PC-3 (cell line): Measurements from ENCODE around the gene ADD1. TPM values are rescaled to one million over a fixed set of nuclear protein-coding genes. Genes with fewer than 3 reads are reported as not detected.

Source experiments
- ATAC-seq: fragments of 200-7000 bp; cut with Tn5 transposase; 2 replicates; pipeline ENCODE4 v1.9.1; 2020; ENCODE audit warnings: mild to moderate bottlenecking, moderate library complexity
- BruUV-seq: library from RNA; stranded (reverse); fragments of 400-500 nt; replicated peaks from 2 replicates; lab custom pipeline; 2021; lab: Mats Ljungman, UMichigan
- CTCF ChIA-PET: fragments of 300-600 bp; sonication (Branson Sonifier 250); formaldehyde crosslinking; loops from one replicate; lab custom pipeline; 2022; ENCODE audit warnings: antibody characterized with exemption; lab: Charles Lee
- POLR2A ChIA-PET: fragments of 300-600 bp; sonication (Branson Sonifier 250); formaldehyde crosslinking; loops from one replicate; lab custom pipeline; 2022; ENCODE audit warnings: antibody characterized with exemption; ENCODE audit not compliant: unreplicated experiment; lab: Charles Lee
- DNase-seq: peaks from one replicate; pipeline ENCODE4 v3.0.0-alpha.2; 2015
- H2AFZ ChIP-seq: fragments of 300-600 bp; sonication (generic); 2 replicates; pipeline ENCODE4 v1.6.0; 2016; ENCODE audit warnings: antibody characterized with exemption, low read length
- H3F3A ChIP-seq: fragments of 300-600 bp; sonication (generic); one replicate; pipeline ENCODE4 v1.6.0; 2017; ENCODE audit warnings: antibody characterized with exemption, low read length, control low read depth, mild to moderate bottlenecking; ENCODE audit not compliant: unreplicated experiment
- H3K27ac ChIP-seq: fragments of 300-600 bp; sonication (generic); 2 replicates; pipeline ENCODE4 v1.5.1; 2016; ENCODE audit warnings: mild to moderate bottlenecking, low read length
- H3K27me3 ChIP-seq: fragments of 300-600 bp; sonication (generic); 2 replicates; pipeline ENCODE4 v1.6.1; 2016; ENCODE audit warnings: low read length, mixed read lengths
- H3K36me3 ChIP-seq: fragments of 300-600 bp; sonication (generic); 2 replicates; pipeline ENCODE4 v1.6.1; 2016; ENCODE audit warnings: low read depth, mixed run types, low read length, mixed read lengths
- H3K4me1 ChIP-seq: fragments of 300-600 bp; sonication (generic); 2 replicates; pipeline ENCODE4 v1.5.1; 2016; ENCODE audit warnings: low read length; ENCODE audit not compliant: insufficient read depth
- H3K4me2 ChIP-seq: fragments of 300-600 bp; sonication (generic); 2 replicates; pipeline ENCODE4 v1.6.0; 2016; ENCODE audit warnings: low read length
- H3K4me3 ChIP-seq: fragments of 300-600 bp; sonication (generic); 2 replicates; pipeline ENCODE4 v1.5.1; 2016; ENCODE audit warnings: mild to moderate bottlenecking, low read length, mixed read lengths
- H3K79me2 ChIP-seq: fragments of 300-600 bp; sonication (generic); 2 replicates; pipeline ENCODE4 v1.6.1; 2017; ENCODE audit warnings: low read length, mixed read lengths
- H3K9ac ChIP-seq: fragments of 300-600 bp; sonication (generic); 2 replicates; pipeline ENCODE4 v1.6.0; 2016; ENCODE audit warnings: mild to moderate bottlenecking, low read length
- H3K9me2 ChIP-seq: fragments of 300-600 bp; sonication (generic); replicated peaks from 2 replicates; pipeline ENCODE4 v1.6.1; 2016; ENCODE audit warnings: mixed run types, low read length, mixed read lengths
- H3K9me3 ChIP-seq: fragments of 300-600 bp; sonication (generic); 2 replicates; pipeline ENCODE4 v1.6.1; 2016; ENCODE audit warnings: low read length, mixed read lengths
- H4K20me1 ChIP-seq: fragments of 300-600 bp; sonication (generic); 2 replicates; pipeline ENCODE4 v1.6.1; 2016; ENCODE audit warnings: low read length, mixed read lengths
- CTCF ChIP-seq: fragments of 300-600 bp; sonication (generic); conservative IDR thresholded peaks from 2 replicates; pipeline ENCODE4 v1.5.1; 2017; ENCODE audit warnings: antibody characterized with exemption, low read depth, mild to moderate bottlenecking, low read length
- EZH2 ChIP-seq: fragments of 300-600 bp; sonication (generic); IDR thresholded peaks from one replicate; pipeline ENCODE4 v1.6.1; 2017; ENCODE audit warnings: antibody characterized with exemption, mild to moderate bottlenecking, low read length; ENCODE audit not compliant: unreplicated experiment
- EZH2phosphoT487 ChIP-seq: fragments of 300-600 bp; sonication (generic); IDR thresholded peaks from 2 replicates; pipeline ENCODE4 v1.6.1; 2018; ENCODE audit warnings: mild to moderate bottlenecking, antibody characterized with exemption, low read length, borderline replicate concordance
- intact Hi-C: fragments of 100-400 bp; cut with micrococcal nuclease; formaldehyde crosslinking; loops from 2 replicates; pipeline ENCODE4 v1.9.0; 2023
- total RNA-seq: library from RNA; depleted of rRNA; stranded (reverse); fragments of >200 nt; gene quantifications from 2 replicates; pipeline ENCODE4 v1.2.3, GENCODE V29; 2014

ADD1 gene
- total RNA-seq, 1 experiment from 2014 or later, result 118 TPM

GRCh38 chr4:2817701-2818350, 25.8 kb upstream of the ADD1 start:
- ChIA-PET CTCF (no interaction called here), POLR2A (interaction anchor here (0.6 kb wide), 1 partner anchor 118 kb away, joined by 3 read pairs; no protein-coding TSS in a partner anchor)
- DNase-seq (peak; percentile 43), ATAC-seq (peak; percentile 87)
- TF ChIP-seq EZH2phosphoT487 (no peak), EZH2 (no peak), CTCF (no peak)
- no peaks in the 10 kb centered on the region for H3K27me3 ChIP-seq
- no peak overlapping the region for H3K27ac ChIP-seq
- BruUV-seq, result no TSS peak
- H3K4me2 ChIP-seq, result peak overlapping the region; percentile 73
- no peaks in the 10 kb centered on the region for H4K20me1 ChIP-seq
- peaks cover 13% of the 10 kb centered on the region; the same call in 1 of the 2 replicates for H3K79me2 ChIP-seq
- H3K4me1 ChIP-seq, result peaks cover 4% of the 10 kb centered on the region; the same call in 1 of the 2 replicates
- no peaks in the 10 kb centered on the region for H3K36me3 ChIP-seq
- H2AFZ ChIP-seq, result peak overlapping the region; percentile 81
- H3F3A ChIP-seq, result no peaks in the 10 kb centered on the region
- H3K4me3 ChIP-seq, result peak overlapping the region; percentile 74
- H3K9me2 ChIP-seq, result no peaks in the 10 kb centered on the region
- peak overlapping the region; percentile 79; the same call in 1 of the 2 replicates for H3K9ac ChIP-seq
- intact Hi-C loops, result no loop called here
- H3K9me3 ChIP-seq, result no peaks in the 10 kb centered on the region

GRCh38 chr4:2818351-2818939, 25.2 kb upstream of the ADD1 start:
- H3K9me2 ChIP-seq, result no peaks in the 10 kb centered on the region
- peak overlapping the region; percentile 86 for H3K4me2 ChIP-seq
- no TSS peak for BruUV-seq
- H2AFZ ChIP-seq, result peak overlapping the region; percentile 50; the same call in 1 of the 2 replicates
- CTCF ChIA-PET, result no interaction called here
- peaks cover 4% of the 10 kb centered on the region; the same call in 1 of the 2 replicates for H3K4me1 ChIP-seq
- intact Hi-C loops, result no loop called here
- no peaks in the 10 kb centered on the region for H3K36me3 ChIP-seq
- no peaks in the 10 kb centered on the region for H4K20me1 ChIP-seq
- POLR2A ChIA-PET, result interaction anchor here (0.6 kb wide), 2 partner anchors 117 to 271 kb away, joined by 3 read pairs; no protein-coding TSS in a partner anchor
- H3K4me3 ChIP-seq, result peak overlapping the region; percentile 74
- H3K9ac ChIP-seq, result peak overlapping the region; percentile 79
- peaks cover 13% of the 10 kb centered on the region; the same call in 1 of the 2 replicates for H3K79me2 ChIP-seq
- H3K27me3 ChIP-seq, result no peaks in the 10 kb centered on the region
- TF ChIP-seq EZH2phosphoT487 (no peak), CTCF (no peak), EZH2 (no peak)
- H3F3A ChIP-seq, result no peaks in the 10 kb centered on the region
- DNase-seq (no peak), ATAC-seq (peak; percentile 47)
- no peaks in the 10 kb centered on the region for H3K9me3 ChIP-seq
- H3K27ac ChIP-seq, result no peak overlapping the region
